ENCODE measurements around the gene HOXC9.
A peak's percentile ranks its signal among the peaks of the same experiment; 100 is the strongest.

Gene HOXC9

GRCh38 chr12:54004841-54005530 is 5.0 kb downstream of the HOXC9 start:
- TF ChIP-seq, protein P1, sequence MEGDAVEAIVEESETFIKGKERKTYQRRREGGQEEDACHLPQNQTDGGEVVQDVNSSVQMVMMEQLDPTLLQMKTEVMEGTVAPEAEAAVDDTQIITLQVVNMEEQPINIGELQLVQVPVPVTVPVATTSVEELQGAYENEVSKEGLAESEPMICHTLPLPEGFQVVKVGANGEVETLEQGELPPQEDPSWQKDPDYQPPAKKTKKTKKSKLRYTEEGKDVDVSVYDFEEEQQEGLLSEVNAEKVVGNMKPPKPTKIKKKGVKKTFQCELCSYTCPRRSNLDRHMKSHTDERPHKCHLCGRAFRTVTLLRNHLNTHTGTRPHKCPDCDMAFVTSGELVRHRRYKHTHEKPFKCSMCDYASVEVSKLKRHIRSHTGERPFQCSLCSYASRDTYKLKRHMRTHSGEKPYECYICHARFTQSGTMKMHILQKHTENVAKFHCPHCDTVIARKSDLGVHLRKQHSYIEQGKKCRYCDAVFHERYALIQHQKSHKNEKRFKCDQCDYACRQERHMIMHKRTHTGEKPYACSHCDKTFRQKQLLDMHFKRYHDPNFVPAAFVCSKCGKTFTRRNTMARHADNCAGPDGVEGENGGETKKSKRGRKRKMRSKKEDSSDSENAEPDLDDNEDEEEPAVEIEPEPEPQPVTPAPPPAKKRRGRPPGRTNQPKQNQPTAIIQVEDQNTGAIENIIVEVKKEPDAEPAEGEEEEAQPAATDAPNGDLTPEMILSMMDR (IDR thresholded peaks at IDR 0.05; ENCODE audit: insufficient read depth, low read depth, low read length, missing control alignments), result no peak
- no peak overlapping the region for H3K4me3 ChIP-seq (ENCODE audit: low read depth, low read length)
- DNase-seq (ENCODE audit: low read depth), result no peak

- TF ChIP-seq, protein P1 (IDR thresholded peaks at IDR 0.05; ENCODE audit: insufficient read depth, low read depth, low read length, missing control alignments), result no peak
- H3K4me3 ChIP-seq (ENCODE audit: low read depth, low read length), result no peak overlapping the region
- no peak for DNase-seq (ENCODE audit: low read depth)
Measured at GRCh38 chr12:54005531-54005852, 5.5 kb downstream of the HOXC9 start.

DNA sequence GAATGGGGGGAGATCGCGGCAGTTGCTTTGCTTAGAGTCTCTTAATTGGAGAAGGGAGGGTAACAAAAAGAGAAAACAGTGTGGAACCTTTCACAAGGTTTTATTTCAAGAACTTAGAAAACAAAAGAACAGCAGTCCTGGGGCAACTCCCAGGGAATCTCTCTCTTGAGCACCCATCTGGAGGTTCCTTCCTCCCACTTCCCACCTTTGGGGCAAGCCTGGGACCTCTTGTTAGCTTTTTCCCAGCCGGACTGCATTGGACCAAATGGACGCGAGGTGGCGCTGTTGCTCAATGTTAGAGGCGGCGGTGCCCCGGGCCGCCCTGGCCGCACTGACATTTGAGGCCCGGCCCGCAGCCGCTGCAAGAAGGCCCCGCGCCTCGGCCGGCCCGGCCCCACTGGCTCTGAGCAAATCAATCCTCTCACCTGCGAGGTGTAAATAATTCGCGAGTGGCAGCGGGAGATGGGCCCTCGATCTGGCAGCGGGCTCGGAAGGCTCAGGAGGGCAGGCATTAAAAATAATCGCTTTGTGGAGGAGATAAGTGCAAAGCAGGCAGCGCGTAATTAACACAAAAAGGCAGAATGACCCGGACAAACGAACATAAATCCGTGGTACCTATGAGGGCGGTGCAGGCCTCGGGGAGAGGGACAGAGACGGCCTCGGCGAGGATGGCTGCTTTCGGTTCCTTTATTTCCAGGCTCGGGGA is 6.0 kb downstream of the HOXC9 start:
- DNase-seq (ENCODE audit: low read depth), result peak; percentile 80
- H3K4me3 ChIP-seq (ENCODE audit: low read depth, low read length), result peak overlapping the region; percentile 17

GRCh38 chr12:54006559-54007220 is 6.7 kb downstream of the HOXC9 start:
- no peak for DNase-seq (ENCODE audit: low read depth)
- TF ChIP-seq, protein P1 (IDR thresholded peaks at IDR 0.05; ENCODE audit: insufficient read depth, low read depth, low read length, missing control alignments), result no peak
- H3K4me3 ChIP-seq (ENCODE audit: low read depth, low read length), result peak overlapping the region; percentile 17; the same call in 1 of the 2 replicates

More for the DNA sequence above, 6.0 kb downstream of the HOXC9 start:
- TF ChIP-seq, protein P1 (IDR thresholded peaks at IDR 0.05; ENCODE audit: insufficient read depth, low read depth, low read length, missing control alignments), result peak; percentile 81

- no peak overlapping the region for H3K4me3 ChIP-seq (ENCODE audit: low read depth, low read length)
- TF ChIP-seq, protein P1 (IDR thresholded peaks at IDR 0.05; ENCODE audit: insufficient read depth, low read depth, low read length, missing control alignments), result no peak
- no peak for DNase-seq (ENCODE audit: low read depth)
Measured at GRCh38 chr12:54007538-54008259, 7.7 kb downstream of the HOXC9 start.

DNA sequence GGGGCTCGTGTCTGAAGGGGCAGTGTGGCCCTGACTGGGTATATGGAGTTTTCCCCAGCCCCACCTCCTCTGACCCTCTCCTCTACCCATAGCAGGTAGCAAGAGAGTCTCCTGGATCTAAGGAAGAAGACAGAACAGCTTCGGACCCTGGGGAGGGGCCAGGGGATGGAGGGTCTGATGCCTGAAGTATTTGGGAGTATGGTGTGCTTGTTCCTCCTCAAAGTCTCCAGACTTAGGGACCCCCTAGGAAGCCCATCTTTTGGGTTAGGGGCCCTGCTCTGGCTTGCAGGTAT is 8.2 kb downstream of the HOXC9 start:
- TF ChIP-seq, protein P1 (IDR thresholded peaks at IDR 0.05; ENCODE audit: insufficient read depth, low read depth, low read length, missing control alignments), result no peak
- H3K4me3 ChIP-seq (ENCODE audit: low read depth, low read length), result no peak overlapping the region
- no peak for DNase-seq (ENCODE audit: low read depth)
